Activated CD4-positive, CD25-positive, alpha-beta regulatory T cell treated with anti-CD3 and anti-CD28 coated beads, Interleukin-2, amount 50 U/mL, for 72 hours (primary cell): Measurements from ENCODE around the gene SLC7A8.

Experiments used
- DNase-seq: peaks from one replicate; pipeline ENCODE4 v3.0.0; 2021

SLC7A8 gene

GRCh38 chr14:23154964-23155587 is 28.4 kb downstream of the SLC7A8 start:
- DNase-seq = no peak

DNA sequence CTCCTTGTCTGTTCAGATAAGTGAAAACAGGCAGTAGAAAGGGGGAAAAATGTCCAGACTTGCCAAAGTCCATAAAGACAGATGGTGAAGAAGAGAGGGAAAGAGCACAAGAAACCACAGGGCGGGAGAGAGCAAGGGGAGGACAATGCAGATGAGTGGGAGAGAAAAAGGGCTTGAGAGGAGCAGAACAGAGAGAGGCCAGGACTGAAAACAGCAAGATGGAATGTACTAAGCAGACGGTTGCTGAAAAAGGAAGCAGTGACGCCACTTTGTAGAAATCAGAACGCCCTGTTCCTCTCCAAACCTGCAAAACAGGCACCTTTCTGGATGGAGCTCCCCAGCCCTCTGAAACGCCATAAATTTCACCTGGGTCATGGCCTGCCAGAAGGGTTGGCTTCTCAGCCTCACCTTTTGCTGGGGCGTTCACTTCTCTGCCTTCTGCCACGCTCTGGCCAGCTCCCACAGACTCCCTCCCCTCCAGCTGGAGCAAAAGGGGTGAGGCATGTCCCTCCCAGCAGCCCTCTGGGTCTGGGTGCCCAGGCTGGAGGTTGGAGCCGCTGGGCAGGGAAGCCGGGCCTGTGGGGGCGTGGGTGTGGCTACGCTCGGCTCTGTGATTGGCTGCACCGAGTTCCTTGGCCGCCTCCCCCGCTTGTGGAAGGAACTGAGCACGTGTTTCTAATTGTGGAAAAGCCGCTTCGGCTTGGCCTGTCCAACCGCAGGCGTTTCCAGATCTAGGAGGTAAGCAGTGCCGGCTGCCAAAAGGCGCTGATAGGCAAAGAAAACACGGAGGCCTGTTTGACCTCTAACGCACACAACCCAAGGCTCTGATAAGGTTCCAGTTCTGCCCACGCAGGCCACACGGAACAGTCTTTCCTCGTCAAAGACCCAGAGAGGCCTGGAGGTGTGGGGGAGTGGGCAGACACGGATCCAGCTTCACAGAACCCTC is 29.3 kb downstream of the SLC7A8 start:
- no peak for DNase-seq

DNA sequence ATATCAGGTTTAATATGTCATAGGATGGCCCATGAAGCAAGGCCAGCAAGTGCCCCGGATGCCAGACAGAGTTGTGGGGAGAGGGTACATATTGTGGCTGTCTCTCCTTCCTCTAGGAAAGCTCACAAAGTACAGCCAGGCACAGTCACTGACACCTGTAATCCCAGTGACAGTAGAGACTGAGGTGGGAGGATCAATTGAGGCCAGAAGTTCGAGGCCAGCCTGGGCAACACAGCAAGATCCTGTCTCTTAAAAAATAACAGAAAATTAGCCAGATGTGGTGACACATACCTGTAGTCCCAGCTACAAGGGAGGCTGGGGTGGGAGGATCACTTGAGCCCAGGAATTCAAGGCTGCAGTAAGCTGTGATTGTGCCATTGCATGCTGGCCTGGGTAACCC is 32.1 kb downstream of the SLC7A8 start:
- DNase-seq = no peak

GRCh38 chr14:23149745-23150144 is 33.7 kb downstream of the SLC7A8 start:
- no peak for DNase-seq

DNA sequence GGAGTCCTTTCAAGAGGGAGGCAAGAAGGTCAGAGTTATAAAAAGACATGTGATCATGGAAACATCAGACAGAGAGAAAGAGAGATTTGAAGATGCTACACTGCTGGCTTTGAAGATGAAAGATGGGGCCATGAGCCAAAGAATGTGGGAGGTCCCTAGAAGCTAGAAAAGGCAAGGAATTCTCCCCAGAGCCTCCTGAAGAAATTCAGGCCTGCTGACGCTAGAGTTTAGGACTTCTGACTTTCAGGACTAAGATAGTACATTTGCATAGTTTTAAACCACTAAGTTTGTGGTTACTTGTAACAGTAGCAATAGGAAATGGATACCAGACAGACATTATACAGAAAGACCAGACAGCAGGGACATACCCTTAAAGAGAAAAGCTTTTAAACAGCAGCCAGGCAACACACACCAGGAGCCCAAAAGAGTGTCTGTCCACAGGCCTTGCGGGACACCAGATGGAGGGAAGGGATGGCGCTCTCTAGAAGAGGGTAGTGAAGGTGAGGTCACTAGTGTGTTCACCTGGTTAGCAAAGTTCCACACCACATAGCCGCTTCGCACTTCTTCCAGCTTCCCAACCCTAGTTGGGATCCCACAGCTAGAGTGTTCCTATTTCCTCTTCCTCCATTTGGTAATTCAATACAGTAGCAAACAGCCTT is 34.7 kb downstream of the SLC7A8 start:
- no peak for DNase-seq

DNA sequence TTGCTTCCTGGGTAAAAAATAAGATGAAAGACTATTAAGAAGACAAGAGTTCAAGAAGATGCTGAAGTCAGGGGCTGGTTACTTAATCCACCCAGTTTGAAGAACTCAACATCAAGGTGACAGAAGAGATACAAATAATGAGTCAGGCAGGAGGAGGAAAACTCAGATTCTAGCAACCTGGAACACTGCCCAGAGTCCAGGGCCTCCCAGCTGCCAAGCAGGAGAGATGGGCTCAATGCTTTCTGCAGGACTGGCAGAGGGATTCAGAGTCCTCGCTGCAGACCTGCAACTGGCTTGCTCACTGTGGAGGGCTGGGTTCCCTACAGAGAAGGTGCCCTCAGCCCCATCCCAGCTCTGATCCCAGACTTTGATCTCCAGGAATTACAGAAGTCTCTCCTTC is 35.8 kb downstream of the SLC7A8 start:
- no peak for DNase-seq

- no peak for DNase-seq
Measured at GRCh38 chr14:23146980-23147379, 36.5 kb downstream of the SLC7A8 start.

- DNase-seq = no peak
Measured at GRCh38 chr14:23146351-23146910, 37.0 kb downstream of the SLC7A8 start.

DNA sequence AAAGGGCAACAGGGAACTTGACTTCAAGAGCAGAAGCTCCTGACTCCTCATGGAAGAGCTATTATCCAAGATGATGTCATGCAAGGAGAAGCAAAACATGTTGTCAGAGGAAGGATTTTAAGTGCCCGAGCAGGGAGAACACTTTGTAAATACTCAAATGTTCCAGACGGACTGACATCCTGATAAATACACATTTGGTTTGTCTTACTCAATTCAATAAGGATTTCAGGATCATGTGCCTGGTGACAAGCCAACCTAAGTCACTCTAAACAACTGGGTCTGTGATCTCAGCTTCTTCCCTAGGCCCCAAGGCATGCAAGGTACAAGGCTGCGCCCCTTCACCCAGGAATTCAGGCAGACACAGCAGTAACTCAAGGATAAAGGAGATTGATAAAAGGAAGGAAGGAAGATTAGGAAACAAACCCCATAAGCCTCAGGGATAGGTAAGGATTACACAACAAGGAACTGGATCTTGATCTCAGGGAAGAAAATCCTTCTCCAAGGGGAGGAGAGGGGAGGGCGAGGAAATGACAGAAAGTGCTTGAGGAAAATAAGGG is 37.6 kb downstream of the SLC7A8 start:
- DNase-seq = no peak

- no peak for DNase-seq
Measured at GRCh38 chr14:23143911-23144310, 39.5 kb downstream of the SLC7A8 start.

DNA sequence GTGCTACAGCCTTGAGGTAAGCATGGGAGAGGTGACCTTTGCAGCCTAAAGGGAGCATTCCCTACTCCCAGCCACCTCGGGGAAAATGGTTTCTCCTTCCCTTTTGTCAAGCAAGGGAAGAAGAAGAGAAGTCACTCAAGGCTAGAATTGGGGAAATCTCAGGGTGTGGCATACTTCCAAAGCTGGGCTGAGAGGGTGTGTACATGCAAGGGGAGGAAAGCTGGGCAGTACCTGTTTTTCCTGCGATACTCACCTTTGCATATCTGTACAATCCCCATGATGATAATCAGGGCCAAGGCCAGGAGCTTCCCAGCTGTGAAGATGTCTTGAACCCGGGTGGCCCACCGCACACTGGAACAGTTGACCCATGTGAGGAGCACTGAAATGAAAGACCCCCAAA is 40.6 kb downstream of the SLC7A8 start:
- no peak for DNase-seq

DNA sequence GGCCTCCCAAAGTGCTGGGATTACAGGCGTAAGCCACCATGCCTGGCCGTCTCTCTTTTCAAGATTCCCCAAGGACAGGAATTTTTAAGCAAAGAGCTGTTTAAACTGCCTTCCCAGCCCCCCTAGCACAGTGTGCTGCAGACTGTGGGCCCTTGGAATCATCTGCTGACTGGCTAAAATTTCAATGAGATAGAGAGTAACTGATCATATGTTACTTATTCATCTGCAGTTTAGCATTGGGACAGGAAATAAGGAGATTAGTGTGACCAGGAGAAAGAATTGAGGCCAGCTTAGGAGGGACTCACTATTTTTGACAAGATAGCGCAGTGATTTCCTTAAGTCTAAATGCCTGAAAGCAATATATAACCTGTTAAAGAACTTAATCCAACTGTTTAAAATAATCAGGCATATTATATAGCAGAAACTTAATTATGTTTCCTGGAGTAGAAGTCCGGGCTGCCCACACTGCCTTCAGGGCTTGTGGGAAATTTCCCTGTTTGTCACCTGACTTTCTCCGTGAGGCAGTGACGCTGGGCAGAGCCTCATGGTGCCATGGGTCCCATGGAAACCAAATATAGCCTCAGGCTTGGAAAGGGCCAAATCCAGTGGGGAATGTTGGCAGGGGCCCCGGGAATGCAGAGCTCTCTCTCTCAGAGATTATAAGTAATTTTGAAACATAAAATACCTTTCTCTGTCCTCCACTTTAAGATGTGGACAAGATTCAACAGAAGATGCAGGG is 41.6 kb downstream of the SLC7A8 start:
- DNase-seq = no peak

GRCh38 chr14:23140371-23140770 is 43.1 kb downstream of the SLC7A8 start:
- no peak for DNase-seq

DNA sequence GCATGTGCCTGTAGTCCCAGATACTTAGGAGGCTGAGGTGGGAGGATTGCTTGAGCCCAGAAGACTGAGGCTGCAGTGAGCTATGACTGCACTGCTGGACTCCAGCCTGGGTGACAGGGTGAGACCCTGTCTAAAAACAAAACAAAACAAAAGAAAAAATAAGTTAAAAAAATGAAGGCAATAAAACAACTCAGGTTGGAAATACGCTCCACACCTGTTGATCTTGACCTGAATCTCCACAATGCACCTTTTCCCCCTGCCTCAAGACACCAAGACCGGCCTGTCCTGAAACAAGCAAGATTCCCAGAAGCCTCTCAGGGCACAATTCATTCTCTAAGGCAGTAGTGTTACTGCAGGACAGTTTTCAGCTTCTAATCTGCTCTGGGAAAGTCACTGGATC is 43.6 kb downstream of the SLC7A8 start:
- DNase-seq = no peak

DNA sequence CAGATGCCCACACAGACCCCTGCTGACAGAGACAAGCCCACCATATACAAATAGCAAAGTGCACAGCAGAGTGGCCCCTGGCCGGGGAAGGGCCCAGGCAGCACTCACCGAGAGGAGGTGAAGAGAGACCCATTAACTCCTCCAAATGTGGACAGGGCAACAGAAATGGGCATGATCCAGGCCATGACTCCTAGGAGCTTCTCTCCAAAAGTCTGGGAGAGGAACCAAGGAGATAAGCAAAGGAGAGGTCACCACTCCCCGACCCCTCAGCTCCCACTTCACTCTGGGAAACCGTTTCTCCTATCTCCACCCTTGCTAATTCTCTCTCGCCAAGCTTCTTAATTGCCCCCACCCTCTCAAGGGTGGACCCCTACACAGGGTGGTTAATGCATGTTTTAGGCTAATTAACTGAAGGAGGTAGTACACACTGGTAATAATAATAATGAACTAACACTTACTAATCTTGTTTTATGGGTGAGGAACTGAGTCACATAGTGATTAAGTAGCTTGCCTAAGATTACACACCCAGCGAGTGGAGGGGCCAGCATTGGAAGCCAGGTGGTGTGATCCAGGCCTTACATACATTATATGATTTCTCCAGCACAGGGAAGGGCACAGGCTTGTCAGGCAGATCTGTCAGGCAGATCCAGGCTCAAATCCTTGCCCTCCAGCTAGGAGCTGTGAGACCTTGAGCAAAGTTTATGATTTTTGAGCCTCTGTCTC is 45.5 kb downstream of the SLC7A8 start:
- DNase-seq = no peak

DNA sequence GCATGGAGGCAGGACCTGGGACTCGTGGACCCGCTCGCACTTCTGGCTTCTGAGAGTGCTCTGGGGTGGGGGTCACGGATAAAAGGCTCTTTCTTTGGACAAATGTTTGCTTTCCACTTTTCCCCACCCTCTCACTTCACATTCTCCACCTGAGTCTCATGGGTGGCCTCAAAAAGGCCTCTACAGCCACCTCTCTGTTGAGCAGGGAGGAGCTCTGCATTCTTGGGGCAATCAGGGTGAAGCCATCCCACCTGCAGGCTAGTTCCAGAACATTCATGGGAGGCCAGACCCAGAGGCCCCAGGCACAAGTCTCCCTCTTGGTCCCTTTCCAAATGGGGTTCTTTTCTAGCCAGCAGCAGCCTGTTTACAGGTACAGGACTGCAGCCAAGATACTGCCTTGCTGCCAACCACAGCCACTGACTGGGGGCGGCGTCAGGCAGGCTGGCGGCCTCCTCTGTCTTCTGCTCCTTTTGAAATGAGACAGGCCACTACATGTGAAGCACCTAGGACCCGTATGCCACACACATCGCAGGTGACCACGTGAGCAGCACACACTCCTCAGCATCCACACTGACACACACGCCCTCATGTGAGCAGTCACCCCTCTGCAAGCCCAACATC is 46.2 kb downstream of the SLC7A8 start:
- no peak for DNase-seq

- no peak for DNase-seq
Measured at GRCh38 chr14:23136566-23137133, 46.8 kb downstream of the SLC7A8 start.

GRCh38 chr14:23132970-23133369 is 50.5 kb downstream of the SLC7A8 start:
- DNase-seq = no peak

DNA sequence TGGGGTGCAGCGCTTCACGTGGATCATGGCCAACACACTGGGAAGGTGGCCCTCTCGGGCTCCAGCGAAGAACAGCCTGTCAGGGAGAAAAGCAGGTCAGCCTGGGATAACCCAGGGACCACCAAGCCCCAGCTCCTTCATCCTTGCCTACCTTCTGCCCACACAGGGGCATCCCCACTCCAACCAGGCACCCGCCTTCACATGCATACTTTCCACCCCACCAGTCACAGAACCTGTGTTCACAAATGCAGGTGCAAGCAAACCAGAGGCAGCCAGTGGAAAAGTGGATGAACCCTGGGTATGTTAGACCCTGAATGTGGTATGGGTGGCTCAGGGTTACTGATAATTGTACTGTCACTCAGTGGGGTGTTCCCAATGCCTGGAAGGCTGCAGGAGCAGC is 52.0 kb downstream of the SLC7A8 start:
- no peak for DNase-seq

DNA sequence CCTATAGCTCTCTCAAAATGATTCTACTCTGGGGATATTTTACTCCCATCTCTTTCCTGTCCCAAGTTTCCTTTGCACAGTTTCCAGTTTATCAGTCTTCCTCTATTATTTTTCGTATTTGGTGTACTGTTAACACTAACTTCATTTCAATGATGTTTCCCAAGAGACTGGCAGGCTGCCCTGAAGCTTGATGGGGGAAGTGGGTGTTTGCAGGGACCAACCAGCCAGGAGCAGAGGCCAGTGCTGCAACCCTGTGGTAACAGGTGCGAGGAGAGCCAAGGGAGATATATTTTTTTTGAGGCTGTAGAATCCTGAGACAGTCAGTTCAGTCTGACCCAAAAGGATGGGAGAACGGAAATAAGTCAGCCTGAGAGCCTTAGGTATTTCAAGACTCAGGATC is 52.6 kb downstream of the SLC7A8 start:
- DNase-seq = no peak

GRCh38 chr14:23129759-23130316 is 53.6 kb downstream of the SLC7A8 start:
- no peak for DNase-seq
